Astrocyte (in vitro differentiated cells and primary cell): ENCODE measurements around the gene PARPBP. TPM values are rescaled to one million over a fixed set of nuclear protein-coding genes. Genes with fewer than 3 reads are reported as not detected.
A peak's percentile ranks its signal among the peaks of the same experiment; 100 is the strongest.
"Not testable (repeated sequence)": the region's sequence is repeated elsewhere in the genome, so short reads cannot be mapped to it uniquely, and the experiment has no call there.

Source experiments
- DNase-seq: peaks from one replicate; pipeline ENCODE4 v3.0.0-alpha.2; 2010; ENCODE audit warnings: low read depth
- FAIRE-seq: peaks from 2 replicates; lab custom pipeline; 2011; peaks lifted over from hg19 to GRCh38; lab: Jason Lieb, UNC
- H2AFZ ChIP-seq: 2 replicates; pipeline ENCODE4 v1.6.0; 2012; ENCODE audit warnings: low read depth, low read length, inconsistent platforms
- H3K27ac ChIP-seq: 2 replicates; pipeline ENCODE4 v1.5.1; 2011; ENCODE audit warnings: low read depth, low read length, inconsistent platforms
- H3K27me3 ChIP-seq: 2 replicates; pipeline ENCODE4 v1.6.0; 2011; ENCODE audit warnings: low read length, inconsistent platforms; ENCODE audit not compliant: insufficient read depth
- H3K36me3 ChIP-seq: 2 replicates; pipeline ENCODE4 v1.5.1; 2011; ENCODE audit warnings: low read length, inconsistent platforms; ENCODE audit not compliant: insufficient read depth
- H3K4me1 ChIP-seq: 2 replicates; pipeline ENCODE4 v1.5.1; 2011; ENCODE audit warnings: low read length, inconsistent platforms; ENCODE audit not compliant: insufficient read depth
- H3K4me2 ChIP-seq: 2 replicates; pipeline ENCODE4 v1.6.0; 2012; ENCODE audit warnings: low read length, inconsistent platforms
- H3K4me3 ChIP-seq: 2 replicates; pipeline ENCODE4 v1.5.1; 2011; ENCODE audit warnings: low read depth, mild to moderate bottlenecking, low read length, inconsistent platforms; ENCODE audit not compliant: insufficient read depth
- H3K79me2 ChIP-seq: 2 replicates; pipeline ENCODE4 v1.6.0; 2012; ENCODE audit warnings: mild to moderate bottlenecking, low read length, inconsistent platforms; ENCODE audit not compliant: insufficient read depth
- H3K9ac ChIP-seq: 2 replicates; pipeline ENCODE4 v1.6.0; 2012; ENCODE audit warnings: mild to moderate bottlenecking, low read length, inconsistent platforms
- H3K9me3 ChIP-seq: 2 replicates; pipeline ENCODE4 v1.5.1; 2012; ENCODE audit warnings: low read depth, mild to moderate bottlenecking, low read length, inconsistent platforms; ENCODE audit not compliant: insufficient read depth
- H4K20me1 ChIP-seq: 2 replicates; pipeline ENCODE4 v1.6.0; 2012; ENCODE audit warnings: low read length, inconsistent platforms; ENCODE audit not compliant: insufficient read depth
- H3K27ac Mint-ChIP-seq: one replicate; pipeline ENCODE4 v1.8.0; 2021; ENCODE audit warnings: mild to moderate bottlenecking, mixed read lengths; ENCODE audit not compliant: unreplicated experiment
- H3K27me3 Mint-ChIP-seq: one replicate; pipeline ENCODE4 v1.8.0; 2021; ENCODE audit warnings: low read depth, mixed read lengths; ENCODE audit not compliant: unreplicated experiment
- H3K36me3 Mint-ChIP-seq: one replicate; pipeline ENCODE4 v1.8.0; 2021; ENCODE audit warnings: low read depth, mixed read lengths; ENCODE audit not compliant: unreplicated experiment
- H3K4me1 Mint-ChIP-seq: one replicate; pipeline ENCODE4 v1.8.0; 2021; ENCODE audit warnings: low read depth, mixed read lengths; ENCODE audit not compliant: unreplicated experiment
- H3K4me3 Mint-ChIP-seq: one replicate; pipeline ENCODE4 v1.8.0; 2021; ENCODE audit warnings: mild to moderate bottlenecking, moderate library complexity, mixed read lengths; ENCODE audit not compliant: unreplicated experiment
- H3K9me3 Mint-ChIP-seq: one replicate; pipeline ENCODE4 v1.8.0; 2021; ENCODE audit warnings: mild to moderate bottlenecking, mixed read lengths; ENCODE audit not compliant: unreplicated experiment
- CTCF ChIP-seq: IDR thresholded peaks from 2 replicates; pipeline ENCODE4 v1.5.1; 2011; ENCODE audit warnings: low read depth, mild to moderate bottlenecking, inconsistent platforms, low read length, moderate library complexity; ENCODE audit not compliant: insufficient read depth
- EZH2 ChIP-seq: IDR thresholded peaks from 2 replicates; pipeline ENCODE4 v1.6.1; 2012; ENCODE audit warnings: mild to moderate bottlenecking, low read length, inconsistent platforms; ENCODE audit not compliant: insufficient read depth
- total RNA-seq: library from RNA; stranded (reverse); gene quantifications from 2 replicates; pipeline ENCODE4 v1.2.1, GENCODE V29; 2021

PARPBP gene
- total RNA-seq, 1 donor from 2014 or later = 5.8 TPM

- not testable (repeated sequence) for H3K36me3 Mint-ChIP-seq, H2AFZ ChIP-seq, H3K4me3 ChIP-seq, H3K9ac ChIP-seq, H3K27ac Mint-ChIP-seq, H3K4me2 ChIP-seq, FAIRE-seq, H3K4me3 Mint-ChIP-seq, H3K27me3 Mint-ChIP-seq, H3K27ac ChIP-seq, H3K4me1 Mint-ChIP-seq, H4K20me1 ChIP-seq, H3K79me2 ChIP-seq, H3K4me1 ChIP-seq, H3K9me3 ChIP-seq, H3K9me3 Mint-ChIP-seq, H3K36me3 ChIP-seq, H3K27me3 ChIP-seq, DNase-seq
Observed at GRCh38 chr12:102137619-102138018, 17.6 kb downstream of the PARPBP start.

- not testable (repeated sequence) for H3K9me3 ChIP-seq, H3K9ac ChIP-seq, H3K27me3 ChIP-seq, H2AFZ ChIP-seq, H3K36me3 Mint-ChIP-seq, DNase-seq, H3K79me2 ChIP-seq, H3K27me3 Mint-ChIP-seq, H3K4me1 Mint-ChIP-seq, H3K4me3 Mint-ChIP-seq, H3K4me1 ChIP-seq, H3K9me3 Mint-ChIP-seq, H3K27ac Mint-ChIP-seq, H3K4me2 ChIP-seq, H3K36me3 ChIP-seq, H4K20me1 ChIP-seq, H3K27ac ChIP-seq, FAIRE-seq, H3K4me3 ChIP-seq
Observed at GRCh38 chr12:102142866-102143373, 22.9 kb downstream of the PARPBP start.

GRCh38 chr12:102144221-102144620 is 24.2 kb downstream of the PARPBP start:
- Histone ChIP-seq H3K4me1 (no peaks in the 10 kb centered on the region), H3K27me3 (no peaks in the 10 kb centered on the region), H2AFZ (no peak overlapping the region), H3K9ac (no peak overlapping the region), H3K4me2 (no peak overlapping the region), H3K27ac (no peak overlapping the region), H3K36me3 (no peaks in the 10 kb centered on the region), H3K4me3 (no peak overlapping the region), H3K79me2 (no peaks in the 10 kb centered on the region), H4K20me1 (no peaks in the 10 kb centered on the region), H3K9me3 (no peaks in the 10 kb centered on the region)
- Mint-ChIP-seq H3K4me3 (no peak overlapping the region), H3K27me3 (no peaks in the 10 kb centered on the region), H3K27ac (no peak overlapping the region), H3K36me3 (peaks cover 3% of the 10 kb centered on the region), H3K4me1 (no peaks in the 10 kb centered on the region), H3K9me3 (peaks cover 3% of the 10 kb centered on the region)
- no peak for TF ChIP-seq EZH2
- no peak for TF ChIP-seq CTCF
- DNase-seq = peak; percentile 14
- no peak for FAIRE-seq

- H3K36me3 ChIP-seq, H4K20me1 ChIP-seq, FAIRE-seq, H3K9ac ChIP-seq, H3K4me1 Mint-ChIP-seq, H3K9me3 Mint-ChIP-seq, DNase-seq, H3K27me3 Mint-ChIP-seq, H3K4me3 Mint-ChIP-seq, H3K4me3 ChIP-seq, H3K36me3 Mint-ChIP-seq, H3K4me1 ChIP-seq, H3K27ac ChIP-seq, H3K9me3 ChIP-seq, H3K4me2 ChIP-seq, H3K27me3 ChIP-seq, H2AFZ ChIP-seq, H3K27ac Mint-ChIP-seq, H3K79me2 ChIP-seq: not testable (repeated sequence)
Observed at GRCh38 chr12:102147062-102147587, 27.1 kb downstream of the PARPBP start.

GRCh38 chr12:102155206-102155605 is 35.2 kb downstream of the PARPBP start:
- H3K4me1 ChIP-seq, FAIRE-seq, H3K27ac ChIP-seq, H3K9me3 ChIP-seq, H3K36me3 ChIP-seq, H3K9ac ChIP-seq, H3K4me1 Mint-ChIP-seq, H3K79me2 ChIP-seq, H3K27me3 ChIP-seq, H3K9me3 Mint-ChIP-seq, H4K20me1 ChIP-seq, H3K36me3 Mint-ChIP-seq, H3K27me3 Mint-ChIP-seq, H3K27ac Mint-ChIP-seq, H3K4me2 ChIP-seq, H2AFZ ChIP-seq, DNase-seq, H3K4me3 ChIP-seq, H3K4me3 Mint-ChIP-seq: not testable (repeated sequence)
